ENCODE results near the gene GFAP. TPM values are rescaled to one million over a fixed set of nuclear protein-coding genes. Genes with fewer than 3 reads are reported as not detected.

The GFAP gene
- total and polyA plus RNA-seq, 11 donors = 0.94 to 12.4 (median 5.8) TPM

- Histone ChIP-seq H3K27ac (peak overlapping the region in 1 of 12 donors; percentile 78), H3K9me3 (no peaks in the 10 kb centered on the region), H3K36me3 (peaks cover 7 to 100% (median 96%) of the 10 kb centered on the region in 9 donors), H3K4me1 (peaks cover 0 to 9% (median 0%) of the 10 kb centered on the region in 12 donors), H3K4me3 (no peak overlapping the region), H3K27me3 (no peaks in the 10 kb centered on the region)
- intact Hi-C loops (cut with DNase I) = no loop called here
- WGBS, 4 donors = 86 to 91% (median 88%) methylated on average over 12 of the region's 12 CpGs
- no peak for ATAC-seq
- DNase-seq = no peak
- TF ChIP-seq CTCF (IDR thresholded peaks at IDR 0.05) (no peak), POLR2A (IDR thresholded peaks at IDR 0.05) (no peak)
These were observed 52.0 kb downstream of the GFAP start for GRCh38 chr17:44863061-44863918.

GRCh38 chr17:44862278-44862914 is 52.9 kb downstream of the GFAP start:
- WGBS, 4 donors = 76 to 85% (median 84%) methylated on average over 5 to 9 of the region's 9 CpGs
- Histone ChIP-seq H3K27ac (peak overlapping the region in 1 of 12 donors; percentile 48), H3K4me3 (no peak overlapping the region), H3K36me3 (peaks cover 10 to 100% (median 96%) of the 10 kb centered on the region in 9 donors), H3K9me3 (no peaks in the 10 kb centered on the region), H3K4me1 (peaks cover 0 to 3% (median 0%) of the 10 kb centered on the region in 12 donors), H3K27me3 (no peaks in the 10 kb centered on the region)
- no peak for TF ChIP-seq CTCF (IDR thresholded peaks at IDR 0.05)
- no peak for TF ChIP-seq POLR2A (IDR thresholded peaks at IDR 0.05)
- intact Hi-C loops (cut with DNase I) = no loop called here
- DNase-seq = no peak
- ATAC-seq = no peak

- WGBS, 4 donors = 80 to 94% (median 88%) methylated on average over 5 of the region's 5 CpGs
- ATAC-seq (no peak), DNase-seq (no peak)
- no peaks in the 10 kb centered on the region for H3K27me3 ChIP-seq
- TF ChIP-seq POLR2A (IDR thresholded peaks at IDR 0.05) = no peak
- no peak overlapping the region for H3K27ac ChIP-seq
- H3K4me1 ChIP-seq = no peaks in the 10 kb centered on the region
- no peak overlapping the region for H3K4me3 ChIP-seq
- intact Hi-C loops (cut with DNase I) = no loop called here
- no peaks in the 10 kb centered on the region for H3K9me3 ChIP-seq
- H3K36me3 ChIP-seq = peaks cover 10 to 100% (median 99%) of the 10 kb centered on the region in 9 donors
These were observed 55.6 kb downstream of the GFAP start for GRCh38 chr17:44859701-44860100.

GRCh38 chr17:44854192-44854591 is 61.1 kb downstream of the GFAP start:
- TF ChIP-seq POLR2A (IDR thresholded peaks at IDR 0.05) (no peak), CTCF (IDR thresholded peaks at IDR 0.05) (no peak)
- WGBS, 4 donors = 93 to 96% (median 94%) methylated on average over 5 of the region's 5 CpGs
- no peak overlapping the region for H3K4me3 ChIP-seq
- no peaks in the 10 kb centered on the region for H3K4me1 ChIP-seq
- H3K36me3 ChIP-seq = peaks cover 2 to 99% (median 94%) of the 10 kb centered on the region in 9 donors
- H3K27ac ChIP-seq = no peak overlapping the region
- DNase-seq (peak in 1 of 5 donors; percentile 6), ATAC-seq (no peak)
- H3K9me3 ChIP-seq = no peaks in the 10 kb centered on the region
- H3K27me3 ChIP-seq = no peaks in the 10 kb centered on the region
- intact Hi-C loops (cut with DNase I) = no loop called here

Small RNAs within 50 kb of the gene (microRNA-seq; reads per million reads assigned to microRNA genes)
- gene MIR6783 = 0 to 0.21 (median 0.03) reads per million in 4 donors

Other genes with a start within 250 kb of the GFAP start
- gene CCDC43, start 225.7 kb downstream of the GFAP start, total RNA-seq = 10 to 100 TPM; 19.0 to 32.9 (median 29.0) TPM
- gene CCDC43, start 225.7 kb downstream of the GFAP start, polyA plus RNA-seq = 10 to 100 TPM; 20.9 to 21.8 TPM
- 1 to 10 TPM; 1.4 to 5.3 (median 4.2) TPM for gene DBF4B, start 206.8 kb downstream of the GFAP start, total RNA-seq
- 1 to 10 TPM; 3.4 to 3.8 TPM for gene DBF4B, start 206.8 kb downstream of the GFAP start, polyA plus RNA-seq
- 10 to 100 TPM in 6 of 9 donors, 1 to 10 TPM in 3; 6.6 to 24.6 (median 12.6) TPM for gene ADAM11, start 156.5 kb downstream of the GFAP start, total RNA-seq
- 1 to 10 TPM; 1.8 to 9.3 TPM for gene ADAM11, start 156.5 kb downstream of the GFAP start, polyA plus RNA-seq
- 10 to 100 TPM; 16.8 to 60.8 (median 24.9) TPM for gene GJC1, start 85.2 kb downstream of the GFAP start, total RNA-seq
- 10 to 100 TPM; 14.2 to 29.9 TPM for gene GJC1, start 85.2 kb downstream of the GFAP start, polyA plus RNA-seq
- 10 to 100 TPM in 5 of 9 donors, 1 to 10 TPM in 4; 4.3 to 23.7 (median 12.9) TPM for gene HIGD1B, start 67.6 kb downstream of the GFAP start, total RNA-seq
- gene HIGD1B, start 67.6 kb downstream of the GFAP start, polyA plus RNA-seq = 10 to 100 TPM; 14.3 to 30.9 TPM
- 100 to 1,000 TPM in 1 of 9 donors, 10 to 100 TPM in 8; 37.1 to 106 (median 65.0) TPM for gene EFTUD2, start 16.1 kb downstream of the GFAP start, total RNA-seq
- 10 to 100 TPM; 21.3 to 71.7 TPM for gene EFTUD2, start 16.1 kb downstream of the GFAP start, polyA plus RNA-seq
- gene KIF18B, start 32.3 kb upstream of the GFAP start, total RNA-seq = 1 to 10 TPM in 1 of 9 donors, under 1 TPM in 7, not detected in 1; 0.06 to 5.4 (median 0.44) TPM
- gene KIF18B, start 32.3 kb upstream of the GFAP start, polyA plus RNA-seq = under 1 TPM; 0.12 to 0.19 TPM
- gene C1QL1, start 52.8 kb upstream of the GFAP start, total RNA-seq = 1 to 10 TPM in 6 of 9 donors, under 1 TPM in 3; 0.66 to 5.8 (median 1.4) TPM
- gene C1QL1, start 52.8 kb upstream of the GFAP start, polyA plus RNA-seq = 1 to 10 TPM; 1.4 to 5.1 TPM
- gene DCAKD, start 136.1 kb upstream of the GFAP start, total RNA-seq = 10 to 100 TPM; 24.7 to 60.9 (median 33.9) TPM
- gene DCAKD, start 136.1 kb upstream of the GFAP start, polyA plus RNA-seq = 10 to 100 TPM; 15.3 to 24.8 TPM
- gene NMT1, start 145.8 kb upstream of the GFAP start, total RNA-seq = 100 to 1,000 TPM in 2 of 9 donors, 10 to 100 TPM in 7; 61.0 to 114 (median 70.8) TPM
- 10 to 100 TPM; 36.8 to 52.7 TPM for gene NMT1, start 145.8 kb upstream of the GFAP start, polyA plus RNA-seq
- gene PLCD3, start 217.0 kb upstream of the GFAP start, total RNA-seq = 100 to 1,000 TPM; 102 to 207 (median 123) TPM
- 100 to 1,000 TPM in 1 of 2 donors, 10 to 100 TPM in 1; 92.8 to 105 TPM for gene PLCD3, start 217.0 kb upstream of the GFAP start, polyA plus RNA-seq
- gene ACBD4, start 220.2 kb upstream of the GFAP start, total RNA-seq = 1 to 10 TPM; 4.1 to 9.8 (median 6.3) TPM
- gene ACBD4, start 220.2 kb upstream of the GFAP start, polyA plus RNA-seq = 1 to 10 TPM; 3.3 to 8.8 TPM
- 10 to 100 TPM; 14.4 to 28.7 (median 22.5) TPM for gene HEXIM1, start 233.0 kb upstream of the GFAP start, total RNA-seq
- gene HEXIM1, start 233.0 kb upstream of the GFAP start, polyA plus RNA-seq = 10 to 100 TPM; 11.9 to 12.4 TPM
- gene HEXIM2, start 246.4 kb upstream of the GFAP start, total RNA-seq = 1 to 10 TPM; 3.9 to 7.5 (median 5.7) TPM
- gene HEXIM2, start 246.4 kb upstream of the GFAP start, polyA plus RNA-seq = 1 to 10 TPM; 3.4 to 6.4 TPM

All from heart left ventricle (tissue), 16 donors.